SK-N-SH (cell line): ENCODE results near the gene POGLUT3.

Source experiments
- CTCF ChIP-seq: fragments of 200-600 bp; sonication (generic); IDR thresholded peaks from 2 replicates; pipeline ENCODE4 v1.6.1; 2017; ENCODE audit warnings: antibody characterized with exemption, mild to moderate bottlenecking, moderate library complexity
- MAX ChIP-seq: IDR thresholded peaks from 2 replicates; pipeline ENCODE4 v1.4.0; 2012; ENCODE audit warnings: low read depth
- POLR2AphosphoS5 ChIP-seq: IDR thresholded peaks from 2 replicates; pipeline ENCODE4 v1.6.1; 2012; ENCODE audit warnings: low read depth, low read length
- SIN3A ChIP-seq: IDR thresholded peaks from 2 replicates; pipeline ENCODE4 v1.6.1; 2012; ENCODE audit warnings: low read depth, mild to moderate bottlenecking, low read length, moderate library complexity, borderline replicate concordance
- TCF12 ChIP-seq: IDR thresholded peaks from 2 replicates; pipeline ENCODE4 v1.4.0; 2012
- TF ChIP-seq, protein P1 (sequence below): fragments of 150-350 bp; IDR thresholded peaks from 2 replicates; pipeline ENCODE4 v1.6.1; 2017; ENCODE audit warnings: antibody characterized with exemption, low read length, low read depth, borderline replicate concordance

- TF ChIP-seq CTCF: no peak
- TF ChIP-seq SIN3A: no peak
- TF ChIP-seq POLR2AphosphoS5: no peak
- TF ChIP-seq, protein P1, sequence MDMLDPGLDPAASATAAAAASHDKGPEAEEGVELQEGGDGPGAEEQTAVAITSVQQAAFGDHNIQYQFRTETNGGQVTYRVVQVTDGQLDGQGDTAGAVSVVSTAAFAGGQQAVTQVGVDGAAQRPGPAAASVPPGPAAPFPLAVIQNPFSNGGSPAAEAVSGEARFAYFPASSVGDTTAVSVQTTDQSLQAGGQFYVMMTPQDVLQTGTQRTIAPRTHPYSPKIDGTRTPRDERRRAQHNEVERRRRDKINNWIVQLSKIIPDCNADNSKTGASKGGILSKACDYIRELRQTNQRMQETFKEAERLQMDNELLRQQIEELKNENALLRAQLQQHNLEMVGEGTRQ: no peak
- no peak for TF ChIP-seq TCF12
- no peak for TF ChIP-seq MAX
Observed at GRCh38 chr11:108453207-108453835, 44.9 kb downstream of the POGLUT3 start.
